Endothelial cell of umbilical vein (primary cell): ENCODE data around the gene DIAPH1. TPM values are rescaled to one million over a fixed set of nuclear protein-coding genes. Genes with fewer than 3 reads are reported as not detected.

Experiments used
- BruUV-seq: library from RNA; stranded (reverse); fragments of 400-500 nt; replicated peaks from 2 replicates; lab custom pipeline; 2021; lab: Mats Ljungman, UMichigan
- CTCF ChIA-PET: fragments of 300-600, 350-600 bp; sonication (Branson Sonifier 250); formaldehyde crosslinking; loops from one replicate; lab custom pipeline; 2021; ENCODE audit warnings: antibody characterized with exemption, inconsistent platforms; lab: Charles Lee
- POLR2A ChIA-PET: fragments of 300-600, 350-600 bp; sonication (Branson Sonifier 250); formaldehyde crosslinking; loops from one replicate; lab custom pipeline; 2021; ENCODE audit warnings: antibody characterized with exemption, inconsistent platforms; lab: Charles Lee
- DNase-seq: peaks from one replicate; pipeline ENCODE4 v3.0.0-alpha.2; 2011; ENCODE audit warnings: low read depth, low spot score
- FAIRE-seq: peaks from 2 replicates; lab custom pipeline; 2011; peaks lifted over from hg19 to GRCh38; lab: Jason Lieb, UNC
- H2AFZ ChIP-seq: 2 replicates; pipeline ENCODE4 v1.6.0; 2012; ENCODE audit warnings: low read depth, low read length, control low read depth, inconsistent platforms
- H3K27ac ChIP-seq: 2 replicates; pipeline ENCODE4 v1.5.1; 2011; ENCODE audit warnings: low read depth, mild to moderate bottlenecking, control low read depth, low read length, moderate library complexity; ENCODE audit not compliant: insufficient read depth
- H3K27me3 ChIP-seq, 2 experiments: 2 replicates each; pipeline versions ENCODE4 v1.6.0 to v1.6.1; 2011; ENCODE audit warnings: low read length in 2 of 2, mixed read lengths in 1 of 2; ENCODE audit not compliant: control insufficient read depth in 2 of 2, insufficient read depth in 2 of 2
- H3K36me3 ChIP-seq, 2 experiments: 2 replicates in 1 of 2; 3 replicates in 1 of 2; pipeline ENCODE4 v1.5.1; 2011; ENCODE audit warnings: low read length in 2 of 2, mild to moderate bottlenecking in 1 of 2, moderate library complexity in 1 of 2; ENCODE audit not compliant: control insufficient read depth in 2 of 2, insufficient read depth in 2 of 2; ENCODE audit errors: extremely low read depth in 1 of 2
- H3K4me1 ChIP-seq: 3 replicates; pipeline ENCODE4 v1.5.1; 2011; ENCODE audit warnings: mild to moderate bottlenecking, low read length; ENCODE audit not compliant: control insufficient read depth, insufficient read depth; ENCODE audit errors: extremely low read depth
- H3K4me2 ChIP-seq: 2 replicates; pipeline ENCODE4 v1.6.1; 2011; ENCODE audit warnings: low read length, control low read depth, mixed read lengths; ENCODE audit not compliant: insufficient read depth
- H3K4me3 ChIP-seq, 3 experiments: fragments of 200-600 bp in 1 of 3; sonication (generic), shearing (Covaris generic) in 1 of 3; replicated peaks in 1 of 3; 2 replicates each; pipeline ENCODE4 v1.5.1; 2011 to 2016; ENCODE audit warnings: control low read depth in 3 of 3, low read length in 3 of 3, mild to moderate bottlenecking in 2 of 3, inconsistent platforms in 1 of 3, low read depth in 1 of 3, moderate library complexity in 1 of 3; ENCODE audit not compliant: insufficient read depth in 1 of 3
- H3K79me2 ChIP-seq: 2 replicates; pipeline ENCODE4 v1.6.0; 2012; ENCODE audit warnings: low read length, inconsistent platforms; ENCODE audit not compliant: control insufficient read depth, insufficient read depth
- H3K9ac ChIP-seq: replicated peaks from 2 replicates; pipeline ENCODE3; 2011; ENCODE audit warnings: low read length, control low read depth; ENCODE audit not compliant: insufficient read depth; ENCODE audit errors: extremely low read depth
- H3K9me1 ChIP-seq: replicated peaks from 3 replicates; pipeline ENCODE4 v1.6.0; 2011; ENCODE audit warnings: mild to moderate bottlenecking, low read length; ENCODE audit not compliant: control insufficient read depth, insufficient read depth; ENCODE audit errors: extremely low read depth
- H3K9me3 ChIP-seq: replicated peaks from 2 replicates; pipeline ENCODE4 v1.5.1; 2012; ENCODE audit warnings: low read length, inconsistent platforms; ENCODE audit not compliant: control insufficient read depth, insufficient read depth
- H4K20me1 ChIP-seq: replicated peaks from 2 replicates; pipeline ENCODE3; 2011; ENCODE audit warnings: mild to moderate bottlenecking, low read length; ENCODE audit not compliant: control insufficient read depth, insufficient read depth; ENCODE audit errors: extremely low read depth
- EZH2 ChIP-seq: IDR thresholded peaks from 2 replicates; pipeline ENCODE4 v1.6.1; 2012; ENCODE audit warnings: borderline replicate concordance, low read depth, mild to moderate bottlenecking, moderate library complexity, low read length, inconsistent platforms; ENCODE audit not compliant: severe bottlenecking
- FOS ChIP-seq: IDR thresholded peaks from 2 replicates; pipeline ENCODE4 v1.6.1; 2011; ENCODE audit warnings: mild to moderate bottlenecking, low read length, moderate library complexity, borderline replicate concordance; ENCODE audit not compliant: insufficient read depth
- GATA2 ChIP-seq: IDR thresholded peaks from 2 replicates; pipeline ENCODE4 v1.7.0; 2011; ENCODE audit warnings: low read depth, mild to moderate bottlenecking, moderate library complexity, mixed read lengths, low read length; ENCODE audit not compliant: insufficient read length, insufficient read depth
- JUN ChIP-seq: IDR thresholded peaks from 2 replicates; pipeline ENCODE4 v1.6.1; 2011; ENCODE audit warnings: borderline replicate concordance, low read depth; ENCODE audit not compliant: insufficient read length, insufficient read depth
- MYC ChIP-seq: IDR thresholded peaks from one replicate; pipeline ENCODE4 v1.6.1; 2011; ENCODE audit warnings: mild to moderate bottlenecking, low read depth, low read length
- POLR2A ChIP-seq: IDR thresholded peaks from 2 replicates; pipeline ENCODE4 v1.6.1; 2012; ENCODE audit warnings: low read depth, mild to moderate bottlenecking, control low read depth, low read length
- POLR2AphosphoS5 ChIP-seq: IDR thresholded peaks from 2 replicates; pipeline ENCODE4 v1.6.1; 2012; ENCODE audit warnings: low read depth, mild to moderate bottlenecking, control low read depth, low read length, moderate library complexity; ENCODE audit not compliant: insufficient read depth
- dilution Hi-C: fragments of 300-500 bp; cut with MboI; formaldehyde crosslinking; loops from one replicate; pipeline ENCODE4 v1.15.0; 2019; ENCODE audit warnings: low sequenced_read_pairs; ENCODE audit not compliant: extremely low pct_ligation_motif_present
- intact Hi-C: fragments of 100-400 bp; cut with micrococcal nuclease; formaldehyde crosslinking; loops from one replicate; pipeline ENCODE4 v1.10.0; 2022
- polyA plus RNA-seq, 4 experiments: library from polyadenylated mRNA; depleted of rRNA in 3 of 4; stranded (reverse) in 3 of 4; unstranded in 1 of 4; fragments of >200 nt; gene quantifications; 2 replicates each; pipeline versions ENCODE4 v1.2.1 to v1.2.3, GENCODE V29; 2011 to 2012; ENCODE audit warnings: missing spikeins in 1 of 4
- total RNA-seq: library from RNA; stranded (reverse); gene quantifications from 2 replicates; pipeline ENCODE4 v1.2.3, GENCODE V29; 2021
- TF ChIP-seq, protein P1 (sequence below): IDR thresholded peaks from 2 replicates; pipeline ENCODE4 v1.6.1; 2011; ENCODE audit not compliant: insufficient read depth, insufficient read length
- TF ChIP-seq, protein P2 (sequence below), 2 donors: IDR thresholded peaks; 1 replicate in 1 of 2; 2 replicates in 1 of 2; pipeline ENCODE4 v1.5.1; 2011; ENCODE audit warnings: low read length in 2 of 2, mild to moderate bottlenecking in 2 of 2, moderate library complexity in 2 of 2, control low read depth in 1 of 2, inconsistent platforms in 1 of 2, low read depth in 1 of 2; ENCODE audit not compliant: insufficient read depth in 1 of 2; ENCODE audit errors: extremely low read depth in 1 of 2

Gene DIAPH1
- total and polyA plus RNA-seq, 2 donors (not counting 3 experiments of a cell fraction or from before 2014, with no cell fraction given): 68.6 to 105 TPM

DNA sequence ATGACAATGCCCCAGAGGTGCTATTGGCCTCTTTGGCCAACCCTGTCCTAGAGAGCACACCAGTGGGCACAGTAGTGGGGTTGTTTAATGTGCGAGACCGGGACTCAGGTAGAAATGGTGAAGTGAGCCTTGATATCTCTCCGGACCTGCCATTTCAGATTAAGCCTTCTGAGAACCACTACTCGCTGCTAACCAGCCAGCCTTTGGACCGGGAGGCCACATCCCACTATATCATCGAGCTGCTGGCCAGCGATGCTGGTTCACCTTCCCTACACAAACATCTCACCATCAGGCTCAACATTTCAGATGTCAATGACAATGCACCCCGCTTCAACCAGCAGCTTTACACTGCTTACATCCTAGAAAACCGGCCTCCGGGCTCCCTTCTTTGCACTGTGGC is 128.5 kb downstream of the DIAPH1 start:
- Histone ChIP-seq H3K27ac (no peak overlapping the region), H3K9me3 (no peaks in the 10 kb centered on the region), H4K20me1 (no peaks in the 10 kb centered on the region), H3K4me1 (peaks cover under 1% of the 10 kb centered on the region), H3K4me3 (no peak overlapping the region), H3K9ac (no peak overlapping the region), H3K79me2 (no peaks in the 10 kb centered on the region), H3K36me3 (no peaks in the 10 kb centered on the region), H2AFZ (no peak overlapping the region), H3K9me1 (no peaks in the 10 kb centered on the region), H3K27me3 (peaks cover 10 to 30% of the 10 kb centered on the region in 2 experiments), H3K4me2 (no peak overlapping the region)
- no peak for TF ChIP-seq GATA2
- TF ChIP-seq JUN: no peak
- TF ChIP-seq, protein P1, sequence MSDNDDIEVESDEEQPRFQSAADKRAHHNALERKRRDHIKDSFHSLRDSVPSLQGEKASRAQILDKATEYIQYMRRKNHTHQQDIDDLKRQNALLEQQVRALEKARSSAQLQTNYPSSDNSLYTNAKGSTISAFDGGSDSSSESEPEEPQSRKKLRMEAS: no peak
- TF ChIP-seq MYC: no peak
- TF ChIP-seq, protein P2, sequence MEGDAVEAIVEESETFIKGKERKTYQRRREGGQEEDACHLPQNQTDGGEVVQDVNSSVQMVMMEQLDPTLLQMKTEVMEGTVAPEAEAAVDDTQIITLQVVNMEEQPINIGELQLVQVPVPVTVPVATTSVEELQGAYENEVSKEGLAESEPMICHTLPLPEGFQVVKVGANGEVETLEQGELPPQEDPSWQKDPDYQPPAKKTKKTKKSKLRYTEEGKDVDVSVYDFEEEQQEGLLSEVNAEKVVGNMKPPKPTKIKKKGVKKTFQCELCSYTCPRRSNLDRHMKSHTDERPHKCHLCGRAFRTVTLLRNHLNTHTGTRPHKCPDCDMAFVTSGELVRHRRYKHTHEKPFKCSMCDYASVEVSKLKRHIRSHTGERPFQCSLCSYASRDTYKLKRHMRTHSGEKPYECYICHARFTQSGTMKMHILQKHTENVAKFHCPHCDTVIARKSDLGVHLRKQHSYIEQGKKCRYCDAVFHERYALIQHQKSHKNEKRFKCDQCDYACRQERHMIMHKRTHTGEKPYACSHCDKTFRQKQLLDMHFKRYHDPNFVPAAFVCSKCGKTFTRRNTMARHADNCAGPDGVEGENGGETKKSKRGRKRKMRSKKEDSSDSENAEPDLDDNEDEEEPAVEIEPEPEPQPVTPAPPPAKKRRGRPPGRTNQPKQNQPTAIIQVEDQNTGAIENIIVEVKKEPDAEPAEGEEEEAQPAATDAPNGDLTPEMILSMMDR (IDR thresholded peaks at IDR 0.05; ENCODE audit: extremely low read depth in 1 of 2, insufficient read depth in 1 of 2, low read depth in 1 of 2, low read length in 2 of 2): no peak
- TF ChIP-seq EZH2: no peak
- TF ChIP-seq POLR2A: no peak
- TF ChIP-seq FOS: no peak
- TF ChIP-seq POLR2AphosphoS5: no peak
- dilution Hi-C loops: no loop called here
- intact Hi-C loops: no loop called here
- POLR2A ChIA-PET: no interaction called here
- FAIRE-seq: no peak
- no peak for DNase-seq
- no TSS peak for BruUV-seq
- CTCF ChIA-PET: no interaction called here
